SK-N-SH (cell line): ENCODE results near the gene VIPR2.

Source experiments
- EP300 ChIP-seq, 2 experiments: IDR thresholded peaks; 2 replicates each; pipeline versions ENCODE4 v1.4.0 to v1.6.1; 2012; ENCODE audit warnings: borderline replicate concordance in 1 of 2, low read depth in 1 of 2, low read length in 1 of 2
- MEF2A ChIP-seq: IDR thresholded peaks from 2 replicates; pipeline ENCODE4 v1.4.0; 2012; ENCODE audit warnings: low read depth, borderline replicate concordance
- POLR2AphosphoS5 ChIP-seq: IDR thresholded peaks from 2 replicates; pipeline ENCODE4 v1.6.1; 2012; ENCODE audit warnings: low read depth, low read length
- REST ChIP-seq: IDR thresholded peaks from 2 replicates; pipeline ENCODE4 v1.6.1; 2012; ENCODE audit warnings: mild to moderate bottlenecking, low read depth, low read length, moderate library complexity
- SIN3A ChIP-seq: IDR thresholded peaks from 2 replicates; pipeline ENCODE4 v1.6.1; 2012; ENCODE audit warnings: low read depth, mild to moderate bottlenecking, low read length, moderate library complexity, borderline replicate concordance
- TCF12 ChIP-seq: IDR thresholded peaks from 2 replicates; pipeline ENCODE4 v1.4.0; 2012
- YY1 ChIP-seq: IDR thresholded peaks from 2 replicates; pipeline ENCODE4 v1.4.0; 2012; ENCODE audit warnings: low read depth, mild to moderate bottlenecking
- TF ChIP-seq, protein P1 (sequence below): fragments of 200-600 bp; sonication (generic); IDR thresholded peaks from 2 replicates; pipeline ENCODE4 v1.6.1; 2017; ENCODE audit warnings: antibody characterized with exemption, mild to moderate bottlenecking, moderate library complexity

DNA sequence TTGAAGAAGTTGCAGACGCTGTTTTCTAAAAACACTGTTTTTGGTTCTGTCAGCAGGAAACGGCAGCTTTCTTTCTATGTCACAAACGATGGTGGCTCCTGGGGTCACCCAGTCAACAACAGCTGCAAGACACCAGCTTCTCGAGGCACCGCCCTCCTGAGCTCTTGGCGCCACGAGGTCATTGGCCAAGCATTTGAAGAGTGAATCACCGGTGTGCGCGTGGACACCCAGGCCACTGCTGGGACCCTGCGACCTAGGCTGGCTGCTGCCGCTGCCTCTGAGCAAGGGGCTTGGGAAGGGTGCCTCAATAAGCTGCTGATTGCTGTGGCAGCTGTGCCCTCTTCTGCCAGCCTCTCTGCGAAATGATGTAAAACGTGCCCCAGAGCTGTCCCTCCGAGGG lies 22.5 kb upstream of the VIPR2 start:
- TF ChIP-seq YY1 (no peak), MEF2A (no peak), REST (no peak), POLR2AphosphoS5 (no peak), SIN3A (no peak), TCF12 (no peak), EP300 (IDR thresholded peaks at IDR 0.05; ENCODE audit: borderline replicate concordance in 1 of 2, low read depth in 1 of 2, low read length in 1 of 2) (no peak)
- TF ChIP-seq, protein P1, sequence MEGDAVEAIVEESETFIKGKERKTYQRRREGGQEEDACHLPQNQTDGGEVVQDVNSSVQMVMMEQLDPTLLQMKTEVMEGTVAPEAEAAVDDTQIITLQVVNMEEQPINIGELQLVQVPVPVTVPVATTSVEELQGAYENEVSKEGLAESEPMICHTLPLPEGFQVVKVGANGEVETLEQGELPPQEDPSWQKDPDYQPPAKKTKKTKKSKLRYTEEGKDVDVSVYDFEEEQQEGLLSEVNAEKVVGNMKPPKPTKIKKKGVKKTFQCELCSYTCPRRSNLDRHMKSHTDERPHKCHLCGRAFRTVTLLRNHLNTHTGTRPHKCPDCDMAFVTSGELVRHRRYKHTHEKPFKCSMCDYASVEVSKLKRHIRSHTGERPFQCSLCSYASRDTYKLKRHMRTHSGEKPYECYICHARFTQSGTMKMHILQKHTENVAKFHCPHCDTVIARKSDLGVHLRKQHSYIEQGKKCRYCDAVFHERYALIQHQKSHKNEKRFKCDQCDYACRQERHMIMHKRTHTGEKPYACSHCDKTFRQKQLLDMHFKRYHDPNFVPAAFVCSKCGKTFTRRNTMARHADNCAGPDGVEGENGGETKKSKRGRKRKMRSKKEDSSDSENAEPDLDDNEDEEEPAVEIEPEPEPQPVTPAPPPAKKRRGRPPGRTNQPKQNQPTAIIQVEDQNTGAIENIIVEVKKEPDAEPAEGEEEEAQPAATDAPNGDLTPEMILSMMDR: no peak
